ENCODE measurements around the gene LRIT3. TPM values are rescaled to one million over a fixed set of nuclear protein-coding genes. Genes with fewer than 3 reads are reported as not detected.

The LRIT3 gene
- total and polyA plus RNA-seq, 2 of the 8 experiments (the other 6 are each of a cell fraction or from before 2014, with no cell fraction given), result 0.11 TPM; not detected in 1

DNA sequence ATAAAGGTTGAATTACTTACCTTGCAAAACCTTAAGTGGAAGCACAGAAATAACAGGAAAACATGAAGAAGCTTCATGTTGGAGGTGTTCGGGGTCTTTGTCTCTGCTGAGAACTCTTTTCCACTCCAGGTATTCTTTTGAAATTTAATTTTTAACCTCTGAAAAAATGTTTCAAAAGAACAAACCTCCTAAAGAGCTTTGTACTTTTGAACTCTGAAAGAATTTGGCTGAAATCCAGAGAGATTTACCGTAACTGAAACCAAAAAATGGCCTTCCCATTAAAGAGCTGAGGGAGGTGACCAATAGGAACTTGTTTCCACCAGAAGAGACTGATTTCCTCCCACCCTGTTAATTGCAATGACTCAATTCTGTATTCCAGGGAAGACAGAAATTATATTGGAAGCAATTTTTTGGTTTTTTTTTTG, 46.0 kb upstream of the LRIT3 start, which contains the start of gene CFI:
Gene CFI, minus strand, starts transcription at position 105 of the 425 bp plus-strand sequence. Its CDS starts 28 bp downstream, at position 77.
- H3K79me2 ChIP-seq (ENCODE audit: control insufficient read depth in 1 of 2, insufficient read depth in 2 of 2, low read length in 2 of 2), result no peaks in the 10 kb centered on the region
- H2BK120ac ChIP-seq (replicated peaks; ENCODE audit: low read depth, low read length), result no peak within 1 kb of the TSS
- 85% methylated on average over 2 of the region's 2 CpGs; no CpG with 5 or more reads in 1 of the 2 experiments for WGBS, 2 experiments (ENCODE audit: extremely low coverage in 1 of 2, insufficient coverage in 1 of 2, insufficient read length in 1 of 2, insufficient replicate concordance in 2 of 2, low coverage in 1 of 2, low lambda C conversion rate in 2 of 2, missing lambda C conversion rate in 1 of 2)
- no peak within 1 kb of the TSS for H3K27ac ChIP-seq (ENCODE audit: low read depth, low read length)
- FAIRE-seq (no peak), DNase-seq (ENCODE audit: low read depth in 1 of 2, low spot score in 2 of 2) (no peak)
- H3K23me2 ChIP-seq (ENCODE audit: low read depth, low read length), result no peaks in the 10 kb centered on the region
- no peak within 1 kb of the TSS for H3K14ac ChIP-seq (ENCODE audit: insufficient read length)
- no peak within 1 kb of the TSS for H3K4me3 ChIP-seq (ENCODE audit: extremely low read depth in 1 of 4, insufficient read depth in 2 of 4, low read depth in 3 of 4, low read length in 4 of 4)
- no peak within 1 kb of the TSS for H3K23ac ChIP-seq (ENCODE audit: insufficient read length)
- ChIA-PET CTCF (ENCODE audit: partially characterized antibody) (interaction anchor here (1.4 kb wide), 1 partner anchor 98 kb away, joined by 4 read pairs; the partner anchor contains the start of gene CASP6), POLR2A (ENCODE audit: partially characterized antibody) (no interaction called here)
- no peak within 1 kb of the TSS for H2AK5ac ChIP-seq (ENCODE audit: low read depth, low read length)
- H3K36me3 ChIP-seq (ENCODE audit: control insufficient read depth in 2 of 4, insufficient read depth in 4 of 4, low read length in 3 of 4), result no peaks in the 10 kb centered on the region
- no peaks in the 10 kb centered on the region for H3K79me1 ChIP-seq (ENCODE audit: low read depth, low read length)
- no peak within 1 kb of the TSS for H3K4me2 ChIP-seq (ENCODE audit: insufficient read depth in 1 of 2, low read depth in 2 of 2, low read length in 2 of 2)
- no peak within 1 kb of the TSS for H2BK5ac ChIP-seq (ENCODE audit: low read depth, low read length)
- TF ChIP-seq NANOG (IDR thresholded peaks at IDR 0.05; ENCODE audit: insufficient read depth, low read depth, low read length, poor library complexity, severe bottlenecking) (no peak), JUN (IDR thresholded peaks at IDR 0.05; ENCODE audit: low read depth, low read length) (no peak), JUND (IDR thresholded peaks at IDR 0.05; ENCODE audit: low read length) (no peak), BRCA1 (IDR thresholded peaks at IDR 0.05; ENCODE audit: low read depth, low read length) (no peak), TAF1 (IDR thresholded peaks at IDR 0.05; ENCODE audit: low read depth, low read length) (no peak), TAF7 (optimal IDR thresholded peaks at IDR 0.05; ENCODE audit: borderline replicate concordance, low read depth, low read length) (no peak), EZH2 (IDR thresholded peaks at IDR 0.05; ENCODE audit: low read depth, low read length, severe bottlenecking) (no peak), SIX5 (IDR thresholded peaks at IDR 0.05; ENCODE audit: low read depth, low read length) (no peak), EP300 (IDR thresholded peaks at IDR 0.05; ENCODE audit: borderline replicate concordance in 1 of 2, low read depth in 2 of 2, low read length in 2 of 2) (no peak)
- TF ChIP-seq, protein P1, sequence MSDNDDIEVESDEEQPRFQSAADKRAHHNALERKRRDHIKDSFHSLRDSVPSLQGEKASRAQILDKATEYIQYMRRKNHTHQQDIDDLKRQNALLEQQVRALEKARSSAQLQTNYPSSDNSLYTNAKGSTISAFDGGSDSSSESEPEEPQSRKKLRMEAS (IDR thresholded peaks at IDR 0.05), result no peak
- TF ChIP-seq, protein P2, sequence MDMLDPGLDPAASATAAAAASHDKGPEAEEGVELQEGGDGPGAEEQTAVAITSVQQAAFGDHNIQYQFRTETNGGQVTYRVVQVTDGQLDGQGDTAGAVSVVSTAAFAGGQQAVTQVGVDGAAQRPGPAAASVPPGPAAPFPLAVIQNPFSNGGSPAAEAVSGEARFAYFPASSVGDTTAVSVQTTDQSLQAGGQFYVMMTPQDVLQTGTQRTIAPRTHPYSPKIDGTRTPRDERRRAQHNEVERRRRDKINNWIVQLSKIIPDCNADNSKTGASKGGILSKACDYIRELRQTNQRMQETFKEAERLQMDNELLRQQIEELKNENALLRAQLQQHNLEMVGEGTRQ (IDR thresholded peaks at IDR 0.05; ENCODE audit: low read length), result no peak
- H2BK12ac ChIP-seq (ENCODE audit: low read depth, low read length), result no peak within 1 kb of the TSS
- no peak within 1 kb of the TSS for H2AFZ ChIP-seq (ENCODE audit: low read length)
- no peak within 1 kb of the TSS for H4K5ac ChIP-seq (ENCODE audit: insufficient read length, low read depth, low read length)
- H3K9ac ChIP-seq (replicated peaks in 1 of 4; ENCODE audit: extremely low read depth in 1 of 4, low read depth in 3 of 4, low read length in 3 of 4), result no peak within 1 kb of the TSS
- no peak within 1 kb of the TSS for H3K18ac ChIP-seq (ENCODE audit: extremely low read depth, low read length)
- H3K4me1 ChIP-seq (replicated peaks in 1 of 4; ENCODE audit: control insufficient read depth in 3 of 4, insufficient read depth in 4 of 4, low read length in 3 of 4), result no peaks in the 10 kb centered on the region
- no peak within 1 kb of the TSS for H4K91ac ChIP-seq (replicated peaks; ENCODE audit: insufficient read length, low read length)
- no peaks in the 10 kb centered on the region for H3K27me3 ChIP-seq (replicated peaks in 1 of 4; ENCODE audit: control insufficient read depth in 3 of 4, extremely low read depth in 1 of 4, insufficient read depth in 3 of 4, low read length in 3 of 4)
- no peak within 1 kb of the TSS for H2BK15ac ChIP-seq (ENCODE audit: low read length)
- no peak within 1 kb of the TSS for H3K56ac ChIP-seq (replicated peaks; ENCODE audit: insufficient read length, low read depth, low read length)
- H3K4ac ChIP-seq (replicated peaks; ENCODE audit: insufficient read length, low read depth, low read length), result no peak within 1 kb of the TSS
- no peaks in the 10 kb centered on the region for H4K20me1 ChIP-seq (replicated peaks in 1 of 2; ENCODE audit: control insufficient read depth in 1 of 2, insufficient read depth in 2 of 2, low read length in 2 of 2)
- H2BK20ac ChIP-seq (ENCODE audit: low read length), result no peak within 1 kb of the TSS
- no peaks in the 10 kb centered on the region for H3K9me3 ChIP-seq (ENCODE audit: insufficient read depth in 2 of 2, low read depth in 1 of 2, low read length in 1 of 2)
- no peak within 1 kb of the TSS for H4K8ac ChIP-seq (ENCODE audit: extremely low read depth, insufficient read depth, low read length)

Measured in H1 (cell line).